Coronary artery (tissue), 2 donors: ENCODE data around the gene NDST1.

Experiments
- DNase-seq: peaks from one replicate; pipeline ENCODE4 v3.0.0-alpha.2; 2017; ENCODE audit warnings: low spot score
- H3K27ac ChIP-seq, 2 donors: fragments of 200-600 bp; sonication (generic); one replicate each; pipeline ENCODE4 v1.5.1; 2016 to 2019
- H3K4me3 ChIP-seq: fragments of 200-600 bp; sonication (generic); 2 replicates; pipeline ENCODE4 v1.5.1; 2016; ENCODE audit warnings: mild to moderate bottlenecking, moderate library complexity
- TF ChIP-seq, protein P1 (sequence below): fragments of 200-600 bp; sonication (generic); IDR thresholded peaks from one replicate; pipeline ENCODE4 v1.5.1; 2019; ENCODE audit warnings: antibody characterized with exemption

The NDST1 gene

DNA sequence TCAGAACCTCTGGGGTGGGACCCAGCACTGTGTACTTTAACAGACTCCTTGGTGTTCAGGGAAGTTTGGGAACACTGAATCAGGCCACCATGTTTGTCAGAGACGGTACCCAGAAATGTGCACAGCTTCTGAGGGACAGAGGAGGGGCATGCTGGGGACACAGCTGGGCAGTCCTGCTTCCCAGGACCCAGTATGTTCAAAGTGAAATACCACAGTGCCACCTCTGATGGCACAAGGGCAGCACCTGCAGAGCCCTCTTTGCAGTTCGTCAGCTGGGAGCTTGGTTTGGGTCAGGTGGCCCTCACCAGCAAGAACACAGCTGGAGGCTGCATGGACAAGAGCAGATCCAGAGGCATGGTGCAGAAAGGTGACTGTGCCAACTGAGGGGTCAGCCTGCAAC lies 51.2 kb downstream of the NDST1 start:
- Histone ChIP-seq H3K27ac (no peak overlapping the region), H3K4me3 (no peak overlapping the region)
- DNase-seq, result no peak
- TF ChIP-seq, protein P1, sequence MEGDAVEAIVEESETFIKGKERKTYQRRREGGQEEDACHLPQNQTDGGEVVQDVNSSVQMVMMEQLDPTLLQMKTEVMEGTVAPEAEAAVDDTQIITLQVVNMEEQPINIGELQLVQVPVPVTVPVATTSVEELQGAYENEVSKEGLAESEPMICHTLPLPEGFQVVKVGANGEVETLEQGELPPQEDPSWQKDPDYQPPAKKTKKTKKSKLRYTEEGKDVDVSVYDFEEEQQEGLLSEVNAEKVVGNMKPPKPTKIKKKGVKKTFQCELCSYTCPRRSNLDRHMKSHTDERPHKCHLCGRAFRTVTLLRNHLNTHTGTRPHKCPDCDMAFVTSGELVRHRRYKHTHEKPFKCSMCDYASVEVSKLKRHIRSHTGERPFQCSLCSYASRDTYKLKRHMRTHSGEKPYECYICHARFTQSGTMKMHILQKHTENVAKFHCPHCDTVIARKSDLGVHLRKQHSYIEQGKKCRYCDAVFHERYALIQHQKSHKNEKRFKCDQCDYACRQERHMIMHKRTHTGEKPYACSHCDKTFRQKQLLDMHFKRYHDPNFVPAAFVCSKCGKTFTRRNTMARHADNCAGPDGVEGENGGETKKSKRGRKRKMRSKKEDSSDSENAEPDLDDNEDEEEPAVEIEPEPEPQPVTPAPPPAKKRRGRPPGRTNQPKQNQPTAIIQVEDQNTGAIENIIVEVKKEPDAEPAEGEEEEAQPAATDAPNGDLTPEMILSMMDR, result no peak

GRCh38 chr5:150559701-150560100 lies 51.8 kb downstream of the NDST1 start:
- no peak for DNase-seq
- Histone ChIP-seq H3K27ac (no peak overlapping the region), H3K4me3 (no peak overlapping the region)
- TF ChIP-seq, protein P1, result no peak

DNA sequence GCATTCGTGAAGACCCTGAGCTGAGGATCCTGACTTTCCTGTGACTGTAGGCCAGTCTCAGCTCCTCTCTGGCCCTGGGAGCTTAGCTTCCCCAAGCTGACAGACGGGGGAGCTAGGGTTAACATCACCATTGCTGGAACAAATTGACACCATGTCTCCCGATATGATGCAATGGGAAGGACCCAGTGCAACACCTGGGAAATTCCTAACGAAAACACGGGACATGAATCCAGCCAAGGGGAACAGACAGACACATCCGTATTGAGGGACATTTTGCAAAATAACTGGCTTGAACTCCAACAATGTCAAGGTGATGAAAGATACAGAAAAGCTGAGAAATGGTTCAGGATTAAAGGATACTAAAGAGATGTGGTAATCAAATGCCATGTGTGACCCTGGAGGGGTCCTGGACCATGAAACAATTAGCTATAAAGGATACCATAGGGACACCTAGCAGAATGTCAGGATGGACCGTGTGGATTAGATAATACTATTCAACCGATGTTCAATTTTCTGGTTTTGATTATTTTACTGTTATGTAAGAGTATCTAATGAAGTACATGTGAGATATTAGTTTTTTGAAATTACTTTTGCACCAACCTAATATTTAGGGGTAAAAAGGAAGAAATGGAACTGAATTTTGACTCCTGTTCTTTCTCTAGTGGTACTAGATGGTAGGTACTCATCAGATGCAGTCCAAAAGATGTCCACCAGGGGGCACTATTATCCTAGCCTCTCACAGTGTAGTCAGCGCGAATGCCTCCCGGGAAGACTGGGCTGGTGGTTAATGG lies 52.7 kb downstream of the NDST1 start:
- Histone ChIP-seq H3K27ac (no peak overlapping the region), H3K4me3 (no peak overlapping the region)
- TF ChIP-seq, protein P1, result peak; percentile 73
- no peak for DNase-seq

DNA sequence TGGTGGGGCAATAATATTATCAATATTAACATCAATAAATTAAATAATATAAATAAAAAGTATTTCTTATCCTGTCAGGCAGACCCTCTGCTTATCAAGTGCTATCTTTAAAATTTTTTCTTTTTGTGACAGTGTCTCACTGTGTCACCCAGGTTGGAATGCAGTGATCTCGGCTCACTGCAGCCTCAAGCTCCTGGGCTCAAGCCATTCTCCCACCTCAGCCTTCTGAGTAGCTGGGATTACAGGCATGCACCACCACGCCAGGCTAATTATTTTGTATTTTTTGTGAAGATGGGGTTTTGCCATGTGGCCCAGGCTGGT lies 53.2 kb downstream of the NDST1 start:
- H3K27ac ChIP-seq, result no peak overlapping the region
- no peak for DNase-seq
- TF ChIP-seq, protein P1, result peak; percentile 13
- no peak overlapping the region for H3K4me3 ChIP-seq

DNA sequence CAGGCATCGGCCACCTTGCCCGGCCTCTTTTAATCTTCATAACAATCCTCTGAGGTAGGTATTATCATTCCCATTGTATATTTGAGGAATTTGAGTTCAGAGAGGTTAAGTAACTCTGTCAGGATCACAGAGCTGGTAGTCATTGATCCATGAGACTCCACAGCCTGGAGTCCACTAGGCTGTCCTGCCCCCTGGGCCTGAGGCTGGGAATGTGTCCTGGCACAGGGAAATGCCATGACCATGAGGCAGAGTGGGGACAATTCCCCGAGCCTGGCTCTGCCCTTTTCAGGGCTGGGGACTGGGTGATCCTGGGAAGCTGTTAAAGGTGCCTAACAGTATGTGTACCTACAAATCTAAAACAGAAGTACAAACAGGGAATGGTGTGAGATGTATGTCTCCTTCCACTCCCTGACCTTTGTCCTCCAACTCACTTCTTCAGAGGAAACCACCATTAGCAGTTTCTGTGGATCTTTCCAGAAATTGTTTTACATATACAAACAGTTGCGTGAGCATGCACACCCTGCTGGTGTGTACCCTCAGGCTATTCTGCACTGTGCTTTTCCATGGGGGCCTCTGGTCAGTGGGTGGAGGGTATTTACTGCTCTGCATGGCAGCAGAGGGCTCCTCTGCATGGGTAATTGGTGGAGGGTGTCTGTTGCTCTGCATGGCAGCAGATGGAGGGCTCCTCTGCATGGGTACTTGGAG lies 53.8 kb downstream of the NDST1 start:
- TF ChIP-seq, protein P1, result no peak
- H3K27ac ChIP-seq, result no peak overlapping the region
- H3K4me3 ChIP-seq, result no peak overlapping the region
- no peak for DNase-seq

- no peak for DNase-seq
- TF ChIP-seq, protein P1, result no peak
- Histone ChIP-seq H3K4me3 (no peak overlapping the region), H3K27ac (no peak overlapping the region)
These were observed 54.9 kb downstream of the NDST1 start for GRCh38 chr5:150562832-150563231.

DNA sequence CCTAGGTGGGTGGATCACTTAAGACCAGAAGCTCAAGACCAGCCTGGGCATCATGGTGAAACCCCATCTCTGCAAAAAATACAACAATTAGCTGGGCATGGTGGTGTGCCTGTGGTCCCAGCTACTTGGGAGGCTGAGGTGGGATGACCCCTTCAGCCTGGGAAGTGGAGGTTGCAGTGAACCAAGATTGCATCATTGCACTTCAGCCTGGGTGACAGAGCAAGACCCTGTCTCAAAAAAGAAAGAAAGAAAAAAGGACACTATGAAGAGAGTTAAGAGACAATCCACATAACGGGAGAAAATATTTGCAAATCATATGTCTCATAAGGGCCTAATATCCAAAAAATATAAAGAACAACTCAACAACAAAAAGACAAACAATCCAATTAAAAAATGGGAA lies 57.9 kb downstream of the NDST1 start:
- no peak overlapping the region for H3K4me3 ChIP-seq
- no peak overlapping the region for H3K27ac ChIP-seq
- DNase-seq, result no peak
- TF ChIP-seq, protein P1, result no peak
